SH-SY5Y (cell line): ENCODE results near the gene GPC1.

Experiments
- GATA2 ChIP-seq: IDR thresholded peaks from 2 replicates; pipeline ENCODE4 v1.6.1; 2011; ENCODE audit warnings: mild to moderate bottlenecking, low read depth, low read length
- GATA3 ChIP-seq: IDR thresholded peaks from 2 replicates; pipeline ENCODE4 v1.6.1; 2011; ENCODE audit warnings: low read depth, mild to moderate bottlenecking, low read length, moderate library complexity

Gene GPC1

GRCh38 chr2:240445961-240446663 lies 10.6 kb downstream of the GPC1 start:
- TF ChIP-seq GATA3, result no peak

- no peak for TF ChIP-seq GATA2
- TF ChIP-seq GATA3, result no peak
These were observed 11.3 kb downstream of the GPC1 start for GRCh38 chr2:240446664-240447175.

GRCh38 chr2:240447331-240447730 lies 11.9 kb downstream of the GPC1 start:
- TF ChIP-seq GATA2 (no peak), GATA3 (no peak)

- TF ChIP-seq GATA3 (no peak), GATA2 (no peak)
These were observed 12.5 kb downstream of the GPC1 start for GRCh38 chr2:240447934-240448333.

GRCh38 chr2:240448387-240449274 lies 13.2 kb downstream of the GPC1 start:
- TF ChIP-seq GATA2, result no peak
- TF ChIP-seq GATA3, result no peak

- TF ChIP-seq GATA2, result no peak
- TF ChIP-seq GATA3, result no peak
These were observed 14.5 kb downstream of the GPC1 start for GRCh38 chr2:240449764-240450531.

GRCh38 chr2:240450532-240451107 lies 15.2 kb downstream of the GPC1 start:
- TF ChIP-seq GATA2 (no peak), GATA3 (no peak)

- no peak for TF ChIP-seq GATA3
- no peak for TF ChIP-seq GATA2
These were observed 15.7 kb downstream of the GPC1 start for GRCh38 chr2:240451108-240451611.

GRCh38 chr2:240451791-240452461 lies 16.5 kb downstream of the GPC1 start:
- TF ChIP-seq GATA2, result no peak

GRCh38 chr2:240452462-240453256 lies 17.2 kb downstream of the GPC1 start:
- no peak for TF ChIP-seq GATA2
- TF ChIP-seq GATA3, result no peak

GRCh38 chr2:240453461-240454105 lies 18.1 kb downstream of the GPC1 start:
- TF ChIP-seq GATA2, result no peak
- TF ChIP-seq GATA3, result no peak

GRCh38 chr2:240454106-240454901 lies 18.8 kb downstream of the GPC1 start:
- TF ChIP-seq GATA3, result no peak
- TF ChIP-seq GATA2, result no peak
